Endothelial cell of umbilical vein (primary cell): Measurements from ENCODE around the gene ACTA2. TPM values are rescaled to one million over a fixed set of nuclear protein-coding genes. Genes with fewer than 3 reads are reported as not detected.

Experiments used
- BruUV-seq: library from RNA; stranded (reverse); fragments of 400-500 nt; replicated peaks from 2 replicates; lab custom pipeline; 2021; lab: Mats Ljungman, UMichigan
- CTCF ChIA-PET: fragments of 300-600, 350-600 bp; sonication (Branson Sonifier 250); formaldehyde crosslinking; loops from one replicate; lab custom pipeline; 2021; ENCODE audit warnings: antibody characterized with exemption, inconsistent platforms; lab: Charles Lee
- POLR2A ChIA-PET: fragments of 300-600, 350-600 bp; sonication (Branson Sonifier 250); formaldehyde crosslinking; loops from one replicate; lab custom pipeline; 2021; ENCODE audit warnings: antibody characterized with exemption, inconsistent platforms; lab: Charles Lee
- DNase-seq: peaks from one replicate; pipeline ENCODE4 v3.0.0-alpha.2; 2011; ENCODE audit warnings: low read depth, low spot score
- FAIRE-seq: peaks from 2 replicates; lab custom pipeline; 2011; peaks lifted over from hg19 to GRCh38; lab: Jason Lieb, UNC
- H2AFZ ChIP-seq: 2 replicates; pipeline ENCODE4 v1.6.0; 2012; ENCODE audit warnings: low read depth, low read length, control low read depth, inconsistent platforms
- H3K27ac ChIP-seq: 2 replicates; pipeline ENCODE4 v1.5.1; 2011; ENCODE audit warnings: low read depth, mild to moderate bottlenecking, control low read depth, low read length, moderate library complexity; ENCODE audit not compliant: insufficient read depth
- H3K27me3 ChIP-seq, 2 experiments: 2 replicates each; pipeline versions ENCODE4 v1.6.0 to v1.6.1; 2011; ENCODE audit warnings: low read length in 2 of 2, mixed read lengths in 1 of 2; ENCODE audit not compliant: control insufficient read depth in 2 of 2, insufficient read depth in 2 of 2
- H3K36me3 ChIP-seq, 2 experiments: 2 replicates in 1 of 2; 3 replicates in 1 of 2; pipeline ENCODE4 v1.5.1; 2011; ENCODE audit warnings: low read length in 2 of 2, mild to moderate bottlenecking in 1 of 2, moderate library complexity in 1 of 2; ENCODE audit not compliant: control insufficient read depth in 2 of 2, insufficient read depth in 2 of 2; ENCODE audit errors: extremely low read depth in 1 of 2
- H3K4me1 ChIP-seq: 3 replicates; pipeline ENCODE4 v1.5.1; 2011; ENCODE audit warnings: mild to moderate bottlenecking, low read length; ENCODE audit not compliant: control insufficient read depth, insufficient read depth; ENCODE audit errors: extremely low read depth
- H3K4me2 ChIP-seq: 2 replicates; pipeline ENCODE4 v1.6.1; 2011; ENCODE audit warnings: low read length, control low read depth, mixed read lengths; ENCODE audit not compliant: insufficient read depth
- H3K4me3 ChIP-seq, 3 experiments: fragments of 200-600 bp in 1 of 3; sonication (generic), shearing (Covaris generic) in 1 of 3; replicated peaks in 1 of 3; 2 replicates each; pipeline ENCODE4 v1.5.1; 2011 to 2016; ENCODE audit warnings: control low read depth in 3 of 3, low read length in 3 of 3, mild to moderate bottlenecking in 2 of 3, inconsistent platforms in 1 of 3, low read depth in 1 of 3, moderate library complexity in 1 of 3; ENCODE audit not compliant: insufficient read depth in 1 of 3
- H3K79me2 ChIP-seq: 2 replicates; pipeline ENCODE4 v1.6.0; 2012; ENCODE audit warnings: low read length, inconsistent platforms; ENCODE audit not compliant: control insufficient read depth, insufficient read depth
- H3K9ac ChIP-seq: replicated peaks from 2 replicates; pipeline ENCODE3; 2011; ENCODE audit warnings: low read length, control low read depth; ENCODE audit not compliant: insufficient read depth; ENCODE audit errors: extremely low read depth
- H3K9me1 ChIP-seq: replicated peaks from 3 replicates; pipeline ENCODE4 v1.6.0; 2011; ENCODE audit warnings: mild to moderate bottlenecking, low read length; ENCODE audit not compliant: control insufficient read depth, insufficient read depth; ENCODE audit errors: extremely low read depth
- H3K9me3 ChIP-seq: replicated peaks from 2 replicates; pipeline ENCODE4 v1.5.1; 2012; ENCODE audit warnings: low read length, inconsistent platforms; ENCODE audit not compliant: control insufficient read depth, insufficient read depth
- H4K20me1 ChIP-seq: replicated peaks from 2 replicates; pipeline ENCODE3; 2011; ENCODE audit warnings: mild to moderate bottlenecking, low read length; ENCODE audit not compliant: control insufficient read depth, insufficient read depth; ENCODE audit errors: extremely low read depth
- GATA2 ChIP-seq: IDR thresholded peaks from 2 replicates; pipeline ENCODE4 v1.7.0; 2011; ENCODE audit warnings: low read depth, mild to moderate bottlenecking, moderate library complexity, mixed read lengths, low read length; ENCODE audit not compliant: insufficient read length, insufficient read depth
- MYC ChIP-seq: IDR thresholded peaks from one replicate; pipeline ENCODE4 v1.6.1; 2011; ENCODE audit warnings: mild to moderate bottlenecking, low read depth, low read length
- POLR2A ChIP-seq: IDR thresholded peaks from 2 replicates; pipeline ENCODE4 v1.6.1; 2012; ENCODE audit warnings: low read depth, mild to moderate bottlenecking, control low read depth, low read length
- POLR2AphosphoS5 ChIP-seq: IDR thresholded peaks from 2 replicates; pipeline ENCODE4 v1.6.1; 2012; ENCODE audit warnings: low read depth, mild to moderate bottlenecking, control low read depth, low read length, moderate library complexity; ENCODE audit not compliant: insufficient read depth
- dilution Hi-C: fragments of 300-500 bp; cut with MboI; formaldehyde crosslinking; loops from one replicate; pipeline ENCODE4 v1.15.0; 2019; ENCODE audit warnings: low sequenced_read_pairs; ENCODE audit not compliant: extremely low pct_ligation_motif_present
- intact Hi-C: fragments of 100-400 bp; cut with micrococcal nuclease; formaldehyde crosslinking; loops from one replicate; pipeline ENCODE4 v1.10.0; 2022
- polyA plus RNA-seq, 4 experiments: library from polyadenylated mRNA; depleted of rRNA in 3 of 4; stranded (reverse) in 3 of 4; unstranded in 1 of 4; fragments of >200 nt; gene quantifications; 2 replicates each; pipeline versions ENCODE4 v1.2.1 to v1.2.3, GENCODE V29; 2011 to 2012; ENCODE audit warnings: missing spikeins in 1 of 4
- total RNA-seq: library from RNA; stranded (reverse); gene quantifications from 2 replicates; pipeline ENCODE4 v1.2.3, GENCODE V29; 2021
- TF ChIP-seq, protein P1 (sequence below): IDR thresholded peaks from 2 replicates; pipeline ENCODE4 v1.6.1; 2011; ENCODE audit not compliant: insufficient read depth, insufficient read length
- TF ChIP-seq, protein P2 (sequence below), 2 donors: IDR thresholded peaks; 1 replicate in 1 of 2; 2 replicates in 1 of 2; pipeline ENCODE4 v1.5.1; 2011; ENCODE audit warnings: low read length in 2 of 2, mild to moderate bottlenecking in 2 of 2, moderate library complexity in 2 of 2, control low read depth in 1 of 2, inconsistent platforms in 1 of 2, low read depth in 1 of 2; ENCODE audit not compliant: insufficient read depth in 1 of 2; ENCODE audit errors: extremely low read depth in 1 of 2

The ACTA2 gene
- total and polyA plus RNA-seq, 2 donors (not counting 3 experiments of a cell fraction or from before 2014, with no cell fraction given): 6.3 to 9.7 TPM

DNA sequence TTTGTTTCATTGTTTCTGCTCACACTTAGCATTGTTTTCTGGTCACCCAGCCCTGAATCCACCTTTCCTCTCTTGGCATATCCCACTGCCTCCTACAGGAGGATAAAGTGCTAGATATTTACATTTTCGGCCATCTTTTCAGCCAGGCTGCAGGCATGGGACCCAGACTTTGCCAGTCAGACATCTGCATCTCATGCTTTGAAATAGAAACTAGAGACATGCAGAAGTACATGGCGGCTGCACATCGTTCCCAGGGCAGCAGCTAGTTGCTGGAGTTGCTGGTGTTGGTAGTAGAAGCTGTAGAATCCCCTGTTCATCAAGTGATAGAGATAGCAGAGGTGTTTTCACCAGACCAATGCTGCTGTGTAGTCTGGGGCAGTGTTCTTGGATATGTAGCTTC, 53.8 kb downstream of the ACTA2 start:
- intact Hi-C loops: no loop called here
- Histone ChIP-seq H3K4me1 (no peaks in the 10 kb centered on the region), H3K9me1 (peaks cover 2% of the 10 kb centered on the region), H3K9me3 (no peaks in the 10 kb centered on the region), H3K27me3 (no peaks in the 10 kb centered on the region), H3K79me2 (no peaks in the 10 kb centered on the region), H3K9ac (no peak overlapping the region), H4K20me1 (no peaks in the 10 kb centered on the region), H3K27ac (no peak overlapping the region), H2AFZ (no peak overlapping the region), H3K36me3 (no peaks in the 10 kb centered on the region), H3K4me2 (no peak overlapping the region), H3K4me3 (no peak overlapping the region)
- ChIA-PET CTCF (interaction anchor here (1.0 kb wide), 1 partner anchor 317 kb away, joined by 4 read pairs; no protein-coding TSS in a partner anchor), POLR2A (no interaction called here)
- FAIRE-seq (no peak), DNase-seq (no peak)
- TF ChIP-seq, protein P1, sequence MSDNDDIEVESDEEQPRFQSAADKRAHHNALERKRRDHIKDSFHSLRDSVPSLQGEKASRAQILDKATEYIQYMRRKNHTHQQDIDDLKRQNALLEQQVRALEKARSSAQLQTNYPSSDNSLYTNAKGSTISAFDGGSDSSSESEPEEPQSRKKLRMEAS: no peak
- TF ChIP-seq POLR2AphosphoS5 (no peak), POLR2A (no peak), MYC (no peak), GATA2 (no peak)
- TF ChIP-seq, protein P2, sequence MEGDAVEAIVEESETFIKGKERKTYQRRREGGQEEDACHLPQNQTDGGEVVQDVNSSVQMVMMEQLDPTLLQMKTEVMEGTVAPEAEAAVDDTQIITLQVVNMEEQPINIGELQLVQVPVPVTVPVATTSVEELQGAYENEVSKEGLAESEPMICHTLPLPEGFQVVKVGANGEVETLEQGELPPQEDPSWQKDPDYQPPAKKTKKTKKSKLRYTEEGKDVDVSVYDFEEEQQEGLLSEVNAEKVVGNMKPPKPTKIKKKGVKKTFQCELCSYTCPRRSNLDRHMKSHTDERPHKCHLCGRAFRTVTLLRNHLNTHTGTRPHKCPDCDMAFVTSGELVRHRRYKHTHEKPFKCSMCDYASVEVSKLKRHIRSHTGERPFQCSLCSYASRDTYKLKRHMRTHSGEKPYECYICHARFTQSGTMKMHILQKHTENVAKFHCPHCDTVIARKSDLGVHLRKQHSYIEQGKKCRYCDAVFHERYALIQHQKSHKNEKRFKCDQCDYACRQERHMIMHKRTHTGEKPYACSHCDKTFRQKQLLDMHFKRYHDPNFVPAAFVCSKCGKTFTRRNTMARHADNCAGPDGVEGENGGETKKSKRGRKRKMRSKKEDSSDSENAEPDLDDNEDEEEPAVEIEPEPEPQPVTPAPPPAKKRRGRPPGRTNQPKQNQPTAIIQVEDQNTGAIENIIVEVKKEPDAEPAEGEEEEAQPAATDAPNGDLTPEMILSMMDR (IDR thresholded peaks at IDR 0.05; ENCODE audit: extremely low read depth in 1 of 2, insufficient read depth in 1 of 2, low read depth in 1 of 2, low read length in 2 of 2): no peak
- no TSS peak for BruUV-seq
- dilution Hi-C loops: no loop called here
